ENCODE results near the gene CDK5R1. TPM values are rescaled to one million over a fixed set of nuclear protein-coding genes. Genes with fewer than 3 reads are reported as not detected.
A peak's percentile ranks its signal among the peaks of the same experiment; 100 is the strongest.

Gene CDK5R1
- total and polyA plus RNA-seq, 9 donors: 0.69 to 4.1 (median 2.0) TPM

DNA sequence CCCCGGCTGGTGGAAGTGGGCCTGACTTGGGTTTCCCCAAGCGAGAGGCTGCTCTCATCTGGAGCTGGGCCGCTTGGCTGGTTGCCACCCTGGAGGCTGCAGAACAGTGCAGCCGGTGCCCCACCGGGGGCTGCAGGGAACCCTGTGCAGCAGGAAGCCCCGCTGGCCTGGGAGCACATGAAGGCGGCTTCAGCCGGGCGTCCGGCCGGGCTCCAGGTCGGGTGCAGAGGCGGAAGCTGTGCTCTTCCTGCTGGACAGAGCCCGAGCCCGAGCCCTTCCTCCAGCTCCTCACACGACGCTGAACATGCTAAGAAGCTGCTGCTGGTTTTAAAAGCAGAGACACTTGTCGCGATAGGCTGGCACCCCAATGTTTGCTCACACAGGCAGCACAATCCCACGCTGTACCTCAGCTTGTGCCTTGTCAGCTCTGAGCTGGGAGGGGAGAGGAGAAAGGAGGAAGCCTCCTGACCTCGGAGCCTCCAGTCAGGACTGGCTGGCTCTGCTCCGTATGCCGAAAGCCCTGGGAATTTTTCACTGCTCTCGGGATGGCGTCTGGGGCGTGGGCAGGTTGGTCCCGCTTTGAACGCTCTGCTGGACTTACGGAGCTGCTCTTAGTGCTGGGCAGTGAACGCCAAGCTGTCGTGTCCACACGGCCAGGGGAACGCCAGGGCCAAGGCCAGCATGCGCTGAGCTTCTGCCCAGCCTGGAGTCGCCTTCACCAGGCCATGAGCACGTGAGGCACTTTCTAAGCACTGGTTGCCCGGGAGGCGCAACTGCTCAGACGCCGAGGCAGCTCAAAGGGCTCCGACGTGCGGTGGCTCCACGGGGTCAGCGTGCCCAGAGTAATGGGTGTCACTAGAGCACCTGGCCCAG, 8.8 kb downstream of the CDK5R1 start:
- H3K4me3 ChIP-seq: no peak overlapping the region
- no peaks in the 10 kb centered on the region for H3K36me3 ChIP-seq
- peaks cover 14% of the 10 kb centered on the region for H3K4me1 ChIP-seq (ENCODE audit: insufficient read depth)
- peak overlapping the region; percentile 7 to 58 for H3K27ac ChIP-seq
- intact Hi-C loops (cut with DNase I): no loop called here
- no peaks in the 10 kb centered on the region for H3K9me3 ChIP-seq
- 15 to 30% (median 21%) methylated on average over 33 to 45 of the region's 45 CpGs for WGBS, 3 donors
- no peaks in the 10 kb centered on the region for H3K27me3 ChIP-seq
- DNase-seq: peak; percentile 46 to 78 (median 77)
- no peak for TF ChIP-seq CTCF (IDR thresholded peaks at IDR 0.05)

- intact Hi-C loops (cut with DNase I): no loop called here
- no peaks in the 10 kb centered on the region for H3K36me3 ChIP-seq
- 88 to 90% (median 89%) methylated on average over 16 of the region's 16 CpGs for WGBS, 3 donors
- no peak for DNase-seq
- H3K9me3 ChIP-seq: no peaks in the 10 kb centered on the region
- no peak overlapping the region for H3K4me3 ChIP-seq
- H3K4me1 ChIP-seq (ENCODE audit: insufficient read depth): peaks cover 14% of the 10 kb centered on the region
- peak overlapping the region in 1 of 2 donors; percentile 58 for H3K27ac ChIP-seq
- no peaks in the 10 kb centered on the region for H3K27me3 ChIP-seq
- TF ChIP-seq POLR2A (IDR thresholded peaks at IDR 0.05): no peak
- TF ChIP-seq CTCF (IDR thresholded peaks at IDR 0.05): no peak
- no peak for TF ChIP-seq EP300 (IDR thresholded peaks at IDR 0.05)
These were observed 9.7 kb downstream of the CDK5R1 start for GRCh38 chr17:32496395-32497073.

GRCh38 chr17:32497431-32498205, 10.8 kb downstream of the CDK5R1 start:
- no peaks in the 10 kb centered on the region for H3K36me3 ChIP-seq
- TF ChIP-seq EP300 (IDR thresholded peaks at IDR 0.05) (no peak), POLR2A (IDR thresholded peaks at IDR 0.05) (no peak), CTCF (IDR thresholded peaks at IDR 0.05) (no peak)
- no peak for DNase-seq
- WGBS, 3 donors: 84 to 86% (median 85%) methylated on average over 17 to 18 of the region's 18 CpGs
- no peak overlapping the region for H3K4me3 ChIP-seq
- intact Hi-C loops (cut with DNase I): no loop called here
- no peaks in the 10 kb centered on the region for H3K27me3 ChIP-seq
- no peak overlapping the region for H3K27ac ChIP-seq
- no peaks in the 10 kb centered on the region for H3K9me3 ChIP-seq
- H3K4me1 ChIP-seq (ENCODE audit: insufficient read depth): peaks cover 14% of the 10 kb centered on the region

- no peaks in the 10 kb centered on the region for H3K9me3 ChIP-seq
- H3K27me3 ChIP-seq: no peaks in the 10 kb centered on the region
- 75 to 82% (median 76%) methylated on average over 9 of the region's 9 CpGs for WGBS, 3 donors
- no peak overlapping the region for H3K27ac ChIP-seq
- no peaks in the 10 kb centered on the region for H3K36me3 ChIP-seq
- DNase-seq: no peak
- intact Hi-C loops (cut with DNase I): no loop called here
- H3K4me1 ChIP-seq (ENCODE audit: insufficient read depth): peaks cover 14% of the 10 kb centered on the region
- no peak overlapping the region for H3K4me3 ChIP-seq
- TF ChIP-seq EP300 (IDR thresholded peaks at IDR 0.05) (no peak), POLR2A (IDR thresholded peaks at IDR 0.05) (no peak), CTCF (IDR thresholded peaks at IDR 0.05) (no peak)
These were observed 11.6 kb downstream of the CDK5R1 start for GRCh38 chr17:32498391-32498790.

Measured in ovary (tissue), 9 donors.